ENCODE measurements around the gene MRPS2. TPM values are rescaled to one million over a fixed set of nuclear protein-coding genes. Genes with fewer than 3 reads are reported as not detected.

The MRPS2 gene
- total and polyA plus RNA-seq, 2 experiments from 2014 or later, result 83.2 to 116 TPM

DNA sequence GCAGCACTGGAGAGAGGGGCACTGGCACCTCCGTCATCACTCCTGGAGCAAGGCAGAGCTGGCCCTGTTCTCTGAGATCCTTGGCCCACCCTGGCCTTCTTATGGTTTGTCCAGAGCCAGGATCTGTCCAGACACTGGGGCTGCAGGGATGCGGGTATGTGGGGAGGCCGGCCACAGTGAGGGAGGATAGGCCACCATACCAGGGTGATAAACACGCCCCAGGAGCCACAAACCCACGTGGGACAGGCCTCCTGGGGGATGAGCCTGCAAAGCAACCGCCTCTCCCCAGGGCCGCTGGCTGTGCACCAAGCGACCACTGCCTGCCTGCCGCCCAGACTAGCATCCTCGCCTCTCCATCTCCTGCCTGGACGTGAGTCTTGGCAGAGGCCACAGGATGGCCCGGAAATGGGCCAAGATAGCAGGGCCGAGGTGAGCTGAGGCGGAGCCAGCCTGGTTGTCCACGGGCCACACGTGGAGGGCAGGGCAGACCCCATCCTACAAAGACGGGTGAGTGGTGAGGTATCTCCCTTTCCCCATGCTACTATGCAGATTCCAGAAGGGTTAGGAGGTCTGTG lies 49.9 kb downstream of the MRPS2 start:
- Mint-ChIP-seq H3K36me3 (ENCODE audit: low read depth) (no peaks in the 10 kb centered on the region; the same call in 2 of the 3 replicates), H3K9me3 (peaks cover 5% of the 10 kb centered on the region; the same call in 1 of the 3 replicates), H3K27me3 (ENCODE audit: insufficient read depth, low read depth, poor library complexity) (peaks cover 7% of the 10 kb centered on the region), H3K27ac (no peak overlapping the region), H3K4me3 (no peak overlapping the region; the same call in 2 of the 3 replicates), H3K4me1 (no peaks in the 10 kb centered on the region)
- H3K9me2 ChIP-seq (ENCODE audit: insufficient read depth), result 0 out of 2 replicates have a peak, but pooled peaks cover 2% of the 10 kb centered on the region
- ATAC-seq, result no peak
- H3K4me1 ChIP-seq (ENCODE audit: insufficient read depth), result no peaks in the 10 kb centered on the region
- H2AFZ ChIP-seq, result no peak overlapping the region
- no peaks in the 10 kb centered on the region for H3K36me3 ChIP-seq (ENCODE audit: insufficient read depth)
- TF ChIP-seq, protein P1, sequence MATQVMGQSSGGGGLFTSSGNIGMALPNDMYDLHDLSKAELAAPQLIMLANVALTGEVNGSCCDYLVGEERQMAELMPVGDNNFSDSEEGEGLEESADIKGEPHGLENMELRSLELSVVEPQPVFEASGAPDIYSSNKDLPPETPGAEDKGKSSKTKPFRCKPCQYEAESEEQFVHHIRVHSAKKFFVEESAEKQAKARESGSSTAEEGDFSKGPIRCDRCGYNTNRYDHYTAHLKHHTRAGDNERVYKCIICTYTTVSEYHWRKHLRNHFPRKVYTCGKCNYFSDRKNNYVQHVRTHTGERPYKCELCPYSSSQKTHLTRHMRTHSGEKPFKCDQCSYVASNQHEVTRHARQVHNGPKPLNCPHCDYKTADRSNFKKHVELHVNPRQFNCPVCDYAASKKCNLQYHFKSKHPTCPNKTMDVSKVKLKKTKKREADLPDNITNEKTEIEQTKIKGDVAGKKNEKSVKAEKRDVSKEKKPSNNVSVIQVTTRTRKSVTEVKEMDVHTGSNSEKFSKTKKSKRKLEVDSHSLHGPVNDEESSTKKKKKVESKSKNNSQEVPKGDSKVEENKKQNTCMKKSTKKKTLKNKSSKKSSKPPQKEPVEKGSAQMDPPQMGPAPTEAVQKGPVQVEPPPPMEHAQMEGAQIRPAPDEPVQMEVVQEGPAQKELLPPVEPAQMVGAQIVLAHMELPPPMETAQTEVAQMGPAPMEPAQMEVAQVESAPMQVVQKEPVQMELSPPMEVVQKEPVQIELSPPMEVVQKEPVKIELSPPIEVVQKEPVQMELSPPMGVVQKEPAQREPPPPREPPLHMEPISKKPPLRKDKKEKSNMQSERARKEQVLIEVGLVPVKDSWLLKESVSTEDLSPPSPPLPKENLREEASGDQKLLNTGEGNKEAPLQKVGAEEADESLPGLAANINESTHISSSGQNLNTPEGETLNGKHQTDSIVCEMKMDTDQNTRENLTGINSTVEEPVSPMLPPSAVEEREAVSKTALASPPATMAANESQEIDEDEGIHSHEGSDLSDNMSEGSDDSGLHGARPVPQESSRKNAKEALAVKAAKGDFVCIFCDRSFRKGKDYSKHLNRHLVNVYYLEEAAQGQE (IDR thresholded peaks at IDR 0.05; ENCODE audit: unreplicated experiment), result no peak
- TF ChIP-seq NANOG (IDR thresholded peaks at IDR 0.05; ENCODE audit: borderline replicate concordance) (no peak), CREB1 (CRISPR knock-in tag; IDR thresholded peaks at IDR 0.05; ENCODE audit: low read depth) (no peak), JUNB (IDR thresholded peaks at IDR 0.05; ENCODE audit: unreplicated experiment) (no peak), STAT1 (IDR thresholded peaks at IDR 0.05; ENCODE audit: unreplicated experiment) (no peak), ZNF331 (CRISPR knock-in tag; IDR thresholded peaks at IDR 0.05; ENCODE audit: low read depth) (no peak), EZH2 (IDR thresholded peaks at IDR 0.05; ENCODE audit: low read depth, unreplicated experiment) (no peak), EZH2phosphoT487 (IDR thresholded peaks at IDR 0.05; ENCODE audit: unreplicated experiment) (no peak), ZNF114 (CRISPR knock-in tag; IDR thresholded peaks at IDR 0.05) (no peak), POLR2AphosphoS5 (IDR thresholded peaks at IDR 0.05; ENCODE audit: low read depth) (no peak)
- TF ChIP-seq, protein P2, sequence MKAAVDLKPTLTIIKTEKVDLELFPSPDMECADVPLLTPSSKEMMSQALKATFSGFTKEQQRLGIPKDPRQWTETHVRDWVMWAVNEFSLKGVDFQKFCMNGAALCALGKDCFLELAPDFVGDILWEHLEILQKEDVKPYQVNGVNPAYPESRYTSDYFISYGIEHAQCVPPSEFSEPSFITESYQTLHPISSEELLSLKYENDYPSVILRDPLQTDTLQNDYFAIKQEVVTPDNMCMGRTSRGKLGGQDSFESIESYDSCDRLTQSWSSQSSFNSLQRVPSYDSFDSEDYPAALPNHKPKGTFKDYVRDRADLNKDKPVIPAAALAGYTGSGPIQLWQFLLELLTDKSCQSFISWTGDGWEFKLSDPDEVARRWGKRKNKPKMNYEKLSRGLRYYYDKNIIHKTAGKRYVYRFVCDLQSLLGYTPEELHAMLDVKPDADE (IDR thresholded peaks at IDR 0.05), result no peak
- TF ChIP-seq, protein P3, sequence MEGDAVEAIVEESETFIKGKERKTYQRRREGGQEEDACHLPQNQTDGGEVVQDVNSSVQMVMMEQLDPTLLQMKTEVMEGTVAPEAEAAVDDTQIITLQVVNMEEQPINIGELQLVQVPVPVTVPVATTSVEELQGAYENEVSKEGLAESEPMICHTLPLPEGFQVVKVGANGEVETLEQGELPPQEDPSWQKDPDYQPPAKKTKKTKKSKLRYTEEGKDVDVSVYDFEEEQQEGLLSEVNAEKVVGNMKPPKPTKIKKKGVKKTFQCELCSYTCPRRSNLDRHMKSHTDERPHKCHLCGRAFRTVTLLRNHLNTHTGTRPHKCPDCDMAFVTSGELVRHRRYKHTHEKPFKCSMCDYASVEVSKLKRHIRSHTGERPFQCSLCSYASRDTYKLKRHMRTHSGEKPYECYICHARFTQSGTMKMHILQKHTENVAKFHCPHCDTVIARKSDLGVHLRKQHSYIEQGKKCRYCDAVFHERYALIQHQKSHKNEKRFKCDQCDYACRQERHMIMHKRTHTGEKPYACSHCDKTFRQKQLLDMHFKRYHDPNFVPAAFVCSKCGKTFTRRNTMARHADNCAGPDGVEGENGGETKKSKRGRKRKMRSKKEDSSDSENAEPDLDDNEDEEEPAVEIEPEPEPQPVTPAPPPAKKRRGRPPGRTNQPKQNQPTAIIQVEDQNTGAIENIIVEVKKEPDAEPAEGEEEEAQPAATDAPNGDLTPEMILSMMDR (conservative IDR thresholded peaks at IDR 0.05; ENCODE audit: low read depth in 2 of 2), result no peak
- TF ChIP-seq, protein P4, sequence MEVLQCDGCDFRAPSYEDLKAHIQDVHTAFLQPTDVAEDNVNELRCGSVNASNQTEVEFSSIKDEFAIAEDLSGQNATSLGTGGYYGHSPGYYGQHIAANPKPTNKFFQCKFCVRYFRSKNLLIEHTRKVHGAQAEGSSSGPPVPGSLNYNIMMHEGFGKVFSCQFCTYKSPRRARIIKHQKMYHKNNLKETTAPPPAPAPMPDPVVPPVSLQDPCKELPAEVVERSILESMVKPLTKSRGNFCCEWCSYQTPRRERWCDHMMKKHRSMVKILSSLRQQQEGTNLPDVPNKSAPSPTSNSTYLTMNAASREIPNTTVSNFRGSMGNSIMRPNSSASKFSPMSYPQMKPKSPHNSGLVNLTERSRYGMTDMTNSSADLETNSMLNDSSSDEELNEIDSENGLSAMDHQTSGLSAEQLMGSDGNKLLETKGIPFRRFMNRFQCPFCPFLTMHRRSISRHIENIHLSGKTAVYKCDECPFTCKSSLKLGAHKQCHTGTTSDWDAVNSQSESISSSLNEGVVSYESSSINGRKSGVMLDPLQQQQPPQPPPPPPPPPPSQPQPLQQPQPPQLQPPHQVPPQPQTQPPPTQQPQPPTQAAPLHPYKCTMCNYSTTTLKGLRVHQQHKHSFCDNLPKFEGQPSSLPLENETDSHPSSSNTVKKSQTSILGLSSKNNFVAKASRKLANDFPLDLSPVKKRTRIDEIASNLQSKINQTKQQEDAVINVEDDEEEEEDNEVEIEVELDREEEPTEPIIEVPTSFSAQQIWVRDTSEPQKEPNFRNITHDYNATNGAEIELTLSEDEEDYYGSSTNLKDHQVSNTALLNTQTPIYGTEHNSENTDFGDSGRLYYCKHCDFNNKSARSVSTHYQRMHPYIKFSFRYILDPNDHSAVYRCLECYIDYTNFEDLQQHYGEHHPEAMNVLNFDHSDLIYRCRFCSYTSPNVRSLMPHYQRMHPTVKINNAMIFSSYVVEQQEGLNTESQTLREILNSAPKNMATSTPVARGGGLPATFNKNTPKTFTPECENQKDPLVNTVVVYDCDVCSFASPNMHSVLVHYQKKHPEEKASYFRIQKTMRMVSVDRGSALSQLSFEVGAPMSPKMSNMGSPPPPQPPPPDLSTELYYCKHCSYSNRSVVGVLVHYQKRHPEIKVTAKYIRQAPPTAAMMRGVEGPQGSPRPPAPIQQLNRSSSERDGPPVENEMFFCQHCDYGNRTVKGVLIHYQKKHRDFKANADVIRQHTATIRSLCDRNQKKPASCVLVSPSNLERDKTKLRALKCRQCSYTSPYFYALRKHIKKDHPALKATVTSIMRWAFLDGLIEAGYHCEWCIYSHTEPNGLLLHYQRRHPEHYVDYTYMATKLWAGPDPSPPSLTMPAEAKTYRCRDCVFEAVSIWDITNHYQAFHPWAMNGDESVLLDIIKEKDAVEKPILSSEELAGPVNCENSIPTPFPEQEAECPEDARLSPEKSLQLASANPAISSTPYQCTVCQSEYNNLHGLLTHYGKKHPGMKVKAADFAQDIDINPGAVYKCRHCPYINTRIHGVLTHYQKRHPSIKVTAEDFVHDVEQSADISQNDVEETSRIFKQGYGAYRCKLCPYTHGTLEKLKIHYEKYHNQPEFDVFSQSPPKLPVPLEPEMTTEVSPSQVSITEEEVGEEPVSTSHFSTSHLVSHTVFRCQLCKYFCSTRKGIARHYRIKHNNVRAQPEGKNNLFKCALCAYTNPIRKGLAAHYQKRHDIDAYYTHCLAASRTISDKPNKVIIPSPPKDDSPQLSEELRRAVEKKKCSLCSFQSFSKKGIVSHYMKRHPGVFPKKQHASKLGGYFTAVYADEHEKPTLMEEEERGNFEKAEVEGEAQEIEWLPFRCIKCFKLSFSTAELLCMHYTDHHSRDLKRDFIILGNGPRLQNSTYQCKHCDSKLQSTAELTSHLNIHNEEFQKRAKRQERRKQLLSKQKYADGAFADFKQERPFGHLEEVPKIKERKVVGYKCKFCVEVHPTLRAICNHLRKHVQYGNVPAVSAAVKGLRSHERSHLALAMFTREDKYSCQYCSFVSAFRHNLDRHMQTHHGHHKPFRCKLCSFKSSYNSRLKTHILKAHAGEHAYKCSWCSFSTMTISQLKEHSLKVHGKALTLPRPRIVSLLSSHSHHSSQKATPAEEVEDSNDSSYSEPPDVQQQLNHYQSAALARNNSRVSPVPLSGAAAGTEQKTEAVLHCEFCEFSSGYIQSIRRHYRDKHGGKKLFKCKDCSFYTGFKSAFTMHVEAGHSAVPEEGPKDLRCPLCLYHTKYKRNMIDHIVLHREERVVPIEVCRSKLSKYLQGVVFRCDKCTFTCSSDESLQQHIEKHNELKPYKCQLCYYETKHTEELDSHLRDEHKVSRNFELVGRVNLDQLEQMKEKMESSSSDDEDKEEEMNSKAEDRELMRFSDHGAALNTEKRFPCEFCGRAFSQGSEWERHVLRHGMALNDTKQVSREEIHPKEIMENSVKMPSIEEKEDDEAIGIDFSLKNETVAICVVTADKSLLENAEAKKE (CRISPR knock-in tag; IDR thresholded peaks at IDR 0.05), result no peak
- H3K27me3 ChIP-seq (ENCODE audit: insufficient read depth), result no peaks in the 10 kb centered on the region
- H3K79me2 ChIP-seq (replicated peaks; ENCODE audit: insufficient read depth), result no peaks in the 10 kb centered on the region
- no peaks in the 10 kb centered on the region for H3F3A ChIP-seq (replicated peaks; ENCODE audit: low read depth)
- H3K4me3 ChIP-seq, result no peak overlapping the region
- no peak overlapping the region for H3K27ac ChIP-seq (ENCODE audit: low read depth)
- no peaks in the 10 kb centered on the region for H4K20me1 ChIP-seq (replicated peaks; ENCODE audit: insufficient read depth)
- no peak for DNase-seq (ENCODE audit: low spot score)
- no peak overlapping the region for H3K4me2 ChIP-seq
